Gastrocnemius medialis (tissue), 4 donors: Measurements from ENCODE around the gene LRIG1. TPM values are rescaled to one million over a fixed set of nuclear protein-coding genes. Genes with fewer than 3 reads are reported as not detected.
A peak's percentile ranks its signal among the peaks of the same experiment; 100 is the strongest.

Experiments
- ATAC-seq, 2 donors: fragments of 150-250 bp; one replicate each; pipeline ENCODE4 v1.9.1; 2016
- DNase-seq, 2 donors: peaks; one replicate each; pipeline ENCODE4 v3.0.0-alpha.2; 2019
- H3K27ac ChIP-seq, 4 donors: fragments of 200-600 bp; sonication (generic); 1 replicate in 1 of 4; 2 replicates in 3 of 4; pipeline ENCODE4 v1.5.1; 2016 to 2018; ENCODE audit warnings: mild to moderate bottlenecking in 2 of 4, moderate library complexity in 1 of 4
- H3K27me3 ChIP-seq, 3 donors: fragments of 200-600 bp; sonication (generic) in 2 of 3; 1 replicate in 1 of 3; 2 replicates in 2 of 3; pipeline versions ENCODE4 v1.5.1 to v1.6.0; 2016 to 2019; ENCODE audit warnings: mild to moderate bottlenecking in 1 of 3, moderate library complexity in 1 of 3
- H3K36me3 ChIP-seq, 2 donors: fragments of 200-600 bp; sonication (generic) in 1 of 2; one replicate each; pipeline ENCODE4 v1.5.1; 2017 to 2018
- H3K4me1 ChIP-seq, 2 donors: fragments of 200-600 bp; sonication (generic) in 1 of 2; one replicate each; pipeline ENCODE4 v1.5.1; 2016 to 2017; ENCODE audit warnings: mild to moderate bottlenecking in 2 of 2
- H3K4me3 ChIP-seq, 4 donors: fragments of 200-600 bp; sonication (generic) in 3 of 4; 1 replicate in 1 of 4; 2 replicates in 3 of 4; pipeline ENCODE4 v1.5.1; 2016 to 2019; ENCODE audit warnings: mild to moderate bottlenecking in 2 of 4
- H3K9me3 ChIP-seq, 3 donors: fragments of 200-600 bp; sonication (generic) in 2 of 3; 1 replicate in 1 of 3; 2 replicates in 2 of 3; pipeline ENCODE4 v1.5.1; 2016 to 2019
- POLR2A ChIP-seq, 2 donors: fragments of 450-650 bp; IDR thresholded peaks; one replicate each; pipeline ENCODE4 v1.6.1; 2017; ENCODE audit warnings: antibody characterized with exemption in 2 of 2, mild to moderate bottlenecking in 2 of 2, moderate library complexity in 2 of 2
- in situ Hi-C, 4 donors: fragments of 200-750 bp; cut with MboI; loops; one replicate each; pipeline versions ENCODE4 v1.15.0 to v1.8.0; 2017; ENCODE audit warnings: low sequenced_read_pairs in 4 of 4
- intact Hi-C: fragments of 100-400 bp; cut with DNase I; formaldehyde crosslinking; loops from one replicate; pipeline ENCODE4 v1.15.1; 2023; ENCODE audit warnings: low total_unique reads
- total RNA-seq, 4 donors: library from RNA; depleted of rRNA; stranded (reverse); fragments of >200 nt; gene quantifications; one replicate each; pipeline versions ENCODE4 v1.1.0 to v1.2.3, GENCODE V29; 2016
- TF ChIP-seq, protein P1 (sequence below), 5 experiments: fragments of 450-650 bp in 3 of 5; fragments of 200-600 bp in 2 of 5; sonication (generic) in 2 of 5; IDR thresholded peaks in 4 of 5; conservative IDR thresholded peaks in 1 of 5; 1 replicate in 4 of 5; 2 replicates in 1 of 5; pipeline ENCODE4 v1.5.1; 2016 to 2019; ENCODE audit warnings: antibody characterized with exemption in 5 of 5, mild to moderate bottlenecking in 3 of 5, moderate library complexity in 3 of 5

The LRIG1 gene
- total RNA-seq, 4 donors from 2014 or later: 45.3 to 103 (median 58.6) TPM

DNA sequence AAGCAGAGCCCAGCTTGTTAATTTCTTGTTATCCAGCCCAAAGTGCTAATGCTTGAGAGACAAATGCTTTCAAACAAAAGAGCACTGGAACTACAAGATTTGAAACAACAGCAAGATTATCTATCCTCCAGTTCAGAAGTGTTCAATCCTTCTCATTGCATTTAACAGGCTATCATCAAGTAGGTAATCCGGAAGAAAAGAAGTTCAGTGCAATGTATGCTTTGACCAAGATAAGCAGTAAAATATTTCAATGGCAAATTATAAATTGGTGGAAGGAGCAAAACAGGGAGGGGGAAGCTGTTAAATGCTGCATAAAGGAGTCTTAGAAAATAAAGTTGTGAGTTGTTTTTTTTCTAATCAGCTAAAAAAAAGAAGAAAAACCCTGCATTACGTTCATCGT lies 8.8 kb downstream of the LRIG1 start:
- in situ Hi-C loops (loop anchor here in 1 of 4 donors (10.0 kb wide), 1 partner anchor 57 kb away; no protein-coding TSS in a partner anchor), intact Hi-C loops (no loop called here)
- Histone ChIP-seq H3K27me3 (no peaks in the 10 kb centered on the region), H3K4me3 (no peak overlapping the region), H3K27ac (peak overlapping the region; percentile 6 to 56 (median 26)), H3K36me3 (no peaks in the 10 kb centered on the region), H3K9me3 (no peaks in the 10 kb centered on the region), H3K4me1 (peaks cover 93 to 95% of the 10 kb centered on the region in 2 donors)
- DNase-seq (no peak), ATAC-seq (no peak)
- TF ChIP-seq, protein P1, sequence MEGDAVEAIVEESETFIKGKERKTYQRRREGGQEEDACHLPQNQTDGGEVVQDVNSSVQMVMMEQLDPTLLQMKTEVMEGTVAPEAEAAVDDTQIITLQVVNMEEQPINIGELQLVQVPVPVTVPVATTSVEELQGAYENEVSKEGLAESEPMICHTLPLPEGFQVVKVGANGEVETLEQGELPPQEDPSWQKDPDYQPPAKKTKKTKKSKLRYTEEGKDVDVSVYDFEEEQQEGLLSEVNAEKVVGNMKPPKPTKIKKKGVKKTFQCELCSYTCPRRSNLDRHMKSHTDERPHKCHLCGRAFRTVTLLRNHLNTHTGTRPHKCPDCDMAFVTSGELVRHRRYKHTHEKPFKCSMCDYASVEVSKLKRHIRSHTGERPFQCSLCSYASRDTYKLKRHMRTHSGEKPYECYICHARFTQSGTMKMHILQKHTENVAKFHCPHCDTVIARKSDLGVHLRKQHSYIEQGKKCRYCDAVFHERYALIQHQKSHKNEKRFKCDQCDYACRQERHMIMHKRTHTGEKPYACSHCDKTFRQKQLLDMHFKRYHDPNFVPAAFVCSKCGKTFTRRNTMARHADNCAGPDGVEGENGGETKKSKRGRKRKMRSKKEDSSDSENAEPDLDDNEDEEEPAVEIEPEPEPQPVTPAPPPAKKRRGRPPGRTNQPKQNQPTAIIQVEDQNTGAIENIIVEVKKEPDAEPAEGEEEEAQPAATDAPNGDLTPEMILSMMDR (IDR thresholded peaks at IDR 0.05 in 4 of 5, conservative IDR thresholded peaks at IDR 0.05 in 1 of 5): no peak
- no peak for TF ChIP-seq POLR2A (IDR thresholded peaks at IDR 0.05)

DNA sequence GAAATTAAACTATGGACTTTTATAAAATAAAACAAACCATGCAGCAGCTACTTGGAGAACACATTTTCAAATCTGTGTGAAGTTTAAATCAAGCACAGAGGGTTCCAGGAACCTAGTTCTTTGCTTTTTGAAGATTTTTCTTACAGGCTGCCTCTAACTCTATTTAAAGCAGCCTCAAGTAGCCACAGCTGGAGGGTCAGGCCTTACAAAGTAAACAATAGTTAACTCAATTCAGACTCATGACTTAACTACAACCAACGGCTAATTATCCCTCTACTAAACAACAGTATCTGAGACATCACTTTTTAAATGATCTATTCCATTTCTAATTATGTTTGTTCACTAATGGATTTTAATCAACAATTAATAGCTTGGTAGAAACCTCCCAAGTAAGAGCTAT lies 9.8 kb downstream of the LRIG1 start:
- no peak for TF ChIP-seq POLR2A (IDR thresholded peaks at IDR 0.05)
- TF ChIP-seq, protein P1 (IDR thresholded peaks at IDR 0.05 in 4 of 5, conservative IDR thresholded peaks at IDR 0.05 in 1 of 5): no peak
- H3K4me1 ChIP-seq: peaks cover 93 to 95% of the 10 kb centered on the region in 2 donors
- DNase-seq (no peak), ATAC-seq (no peak)
- H3K27ac ChIP-seq: peak overlapping the region; percentile 29 to 51 (median 44)
- no peaks in the 10 kb centered on the region for H3K9me3 ChIP-seq
- H3K4me3 ChIP-seq: no peak overlapping the region
- H3K36me3 ChIP-seq: no peaks in the 10 kb centered on the region
- H3K27me3 ChIP-seq: no peaks in the 10 kb centered on the region
- in situ Hi-C loops: loop anchor here in 1 of 4 donors (10.0 kb wide), 1 partner anchor 56 kb away; no protein-coding TSS in a partner anchor
- intact Hi-C loops: no loop called here

DNA sequence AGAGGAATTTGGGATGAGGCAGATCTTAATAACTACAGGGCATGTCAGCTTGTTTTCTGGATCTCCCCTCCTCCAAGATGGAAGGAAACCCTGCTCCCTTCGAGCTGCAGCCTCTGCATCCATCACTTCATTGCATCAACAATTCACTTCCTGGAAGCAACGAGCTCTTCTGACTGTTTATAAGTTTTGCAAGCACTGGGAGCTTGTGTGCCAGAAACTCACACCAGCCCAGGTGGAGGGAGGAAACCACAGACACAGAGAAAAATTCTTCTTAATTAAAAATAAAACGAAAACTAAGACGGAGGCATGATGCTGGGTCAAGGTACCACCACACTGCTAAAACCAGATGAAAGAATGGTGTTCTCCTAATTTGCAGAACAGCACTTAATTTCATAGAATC lies 10.6 kb downstream of the LRIG1 start:
- in situ Hi-C loops (loop anchor here in 1 of 4 donors (10.0 kb wide), 1 partner anchor 55 kb away; no protein-coding TSS in a partner anchor), intact Hi-C loops (no loop called here)
- H3K9me3 ChIP-seq: no peaks in the 10 kb centered on the region
- H3K4me1 ChIP-seq: peaks cover 93 to 95% of the 10 kb centered on the region in 2 donors
- H3K4me3 ChIP-seq: no peak overlapping the region
- ATAC-seq (peak in 1 of 2 donors; percentile 35), DNase-seq (no peak)
- TF ChIP-seq, protein P1 (IDR thresholded peaks at IDR 0.05 in 4 of 5, conservative IDR thresholded peaks at IDR 0.05 in 1 of 5): no peak
- TF ChIP-seq POLR2A (IDR thresholded peaks at IDR 0.05): no peak
- H3K27ac ChIP-seq: peak overlapping the region; percentile 43 to 92 (median 48)
- no peaks in the 10 kb centered on the region for H3K36me3 ChIP-seq
- H3K27me3 ChIP-seq: no peaks in the 10 kb centered on the region

DNA sequence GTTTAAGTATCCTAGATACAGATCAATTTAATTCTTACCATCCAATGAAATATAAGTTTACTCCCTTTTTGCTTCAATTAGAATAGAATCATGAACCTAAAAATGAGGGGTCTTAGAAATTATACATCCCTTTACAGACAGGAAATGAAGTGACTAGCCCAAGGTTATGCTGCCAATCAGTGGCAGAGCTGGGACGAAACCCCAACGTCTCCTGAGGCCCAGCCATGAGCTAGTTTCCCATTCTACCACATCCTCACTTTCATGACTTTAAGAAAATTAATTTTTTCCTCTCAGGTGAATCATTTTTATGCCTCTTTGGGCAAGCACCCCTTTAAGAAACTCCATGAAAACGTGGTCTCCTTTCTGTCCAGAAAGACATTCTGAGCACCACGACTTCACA lies 11.2 kb downstream of the LRIG1 start:
- Histone ChIP-seq H3K4me1 (peaks cover 93 to 95% of the 10 kb centered on the region in 2 donors), H3K27ac (peak overlapping the region; percentile 43 to 92 (median 48)), H3K9me3 (no peaks in the 10 kb centered on the region), H3K27me3 (no peaks in the 10 kb centered on the region), H3K4me3 (no peak overlapping the region), H3K36me3 (no peaks in the 10 kb centered on the region)
- no peak for ATAC-seq
- in situ Hi-C loops (no loop called here), intact Hi-C loops (no loop called here)
- TF ChIP-seq, protein P1 (IDR thresholded peaks at IDR 0.05 in 4 of 5, conservative IDR thresholded peaks at IDR 0.05 in 1 of 5): no peak
- TF ChIP-seq POLR2A (IDR thresholded peaks at IDR 0.05): no peak
- DNase-seq: no peak

DNA sequence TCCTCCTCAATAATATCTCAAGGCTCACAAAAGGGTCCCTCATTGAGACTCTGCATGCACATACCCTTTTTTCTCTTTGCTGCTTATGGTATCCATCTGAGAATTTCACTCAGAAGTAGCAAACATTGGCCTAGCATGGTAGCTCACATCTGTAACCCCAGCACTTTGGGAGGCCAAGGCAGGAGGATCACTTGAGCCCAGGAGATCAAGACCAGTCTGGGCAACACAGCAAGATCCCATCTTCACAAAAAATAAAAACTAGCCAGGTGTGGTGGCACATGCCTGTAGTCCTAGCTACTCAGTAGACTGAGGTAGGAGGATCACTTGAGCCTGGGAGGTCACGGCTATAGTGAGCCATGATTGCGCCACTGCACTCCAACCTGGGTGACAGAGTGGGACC lies 11.7 kb downstream of the LRIG1 start:
- intact Hi-C loops: no loop called here
- H3K27me3 ChIP-seq: no peaks in the 10 kb centered on the region
- in situ Hi-C loops: no loop called here
- DNase-seq (no peak), ATAC-seq (no peak)
- H3K36me3 ChIP-seq: no peaks in the 10 kb centered on the region
- H3K4me3 ChIP-seq: no peak overlapping the region
- TF ChIP-seq, protein P1 (IDR thresholded peaks at IDR 0.05 in 4 of 5, conservative IDR thresholded peaks at IDR 0.05 in 1 of 5): no peak
- TF ChIP-seq POLR2A (IDR thresholded peaks at IDR 0.05): no peak
- no peaks in the 10 kb centered on the region for H3K9me3 ChIP-seq
- peak overlapping the region; percentile 65 to 95 (median 92) for H3K27ac ChIP-seq
- H3K4me1 ChIP-seq: peaks cover 93 to 97% of the 10 kb centered on the region in 2 donors
